Measurements from ENCODE around the gene SESTD1. TPM values are rescaled to one million over a fixed set of nuclear protein-coding genes. Genes with fewer than 3 reads are reported as not detected.

The SESTD1 gene
- total RNA-seq, 4 donors from 2014 or later, result 8.0 to 24.1 (median 10.5) TPM

- TF ChIP-seq CTCF (IDR thresholded peaks at IDR 0.05) (no peak), POLR2A (IDR thresholded peaks at IDR 0.05) (no peak), POLR2AphosphoS5 (IDR thresholded peaks at IDR 0.05) (no peak), EP300 (IDR thresholded peaks at IDR 0.05) (no peak)
- H3K27ac ChIP-seq, result no peak overlapping the region
- H3K36me3 ChIP-seq, result no peaks in the 10 kb centered on the region
- H3K27me3 ChIP-seq, result no peaks in the 10 kb centered on the region
- H3K9me3 ChIP-seq, result no peaks in the 10 kb centered on the region
- H3K4me3 ChIP-seq, result no peak overlapping the region
- H3K4me1 ChIP-seq, result no peaks in the 10 kb centered on the region
- DNase-seq (ENCODE audit: low spot score in 2 of 2), result no peak
These were observed 182.7 kb downstream of the SESTD1 start for GRCh38 chr2:179081954-179082353.

- Histone ChIP-seq H3K9me3 (no peaks in the 10 kb centered on the region), H3K36me3 (no peaks in the 10 kb centered on the region), H3K4me3 (no peak overlapping the region), H3K27me3 (no peaks in the 10 kb centered on the region), H3K4me1 (no peaks in the 10 kb centered on the region), H3K27ac (no peak overlapping the region)
- TF ChIP-seq CTCF (IDR thresholded peaks at IDR 0.05) (no peak), POLR2A (IDR thresholded peaks at IDR 0.05) (no peak), EP300 (IDR thresholded peaks at IDR 0.05) (no peak), POLR2AphosphoS5 (IDR thresholded peaks at IDR 0.05) (no peak)
- DNase-seq (ENCODE audit: low spot score in 2 of 2), result no peak
- WGBS, result 71% methylated on average over 3 of the region's 3 CpGs
These were observed 192.1 kb downstream of the SESTD1 start for GRCh38 chr2:179072527-179072926.

GRCh38 chr2:179071810-179072355, 192.7 kb downstream of the SESTD1 start:
- DNase-seq (ENCODE audit: low spot score in 2 of 2), result no peak
- Histone ChIP-seq H3K9me3 (no peaks in the 10 kb centered on the region), H3K27me3 (no peaks in the 10 kb centered on the region), H3K27ac (no peak overlapping the region), H3K4me3 (no peak overlapping the region), H3K36me3 (no peaks in the 10 kb centered on the region), H3K4me1 (no peaks in the 10 kb centered on the region)
- TF ChIP-seq EP300 (IDR thresholded peaks at IDR 0.05), result no peak
- TF ChIP-seq CTCF (IDR thresholded peaks at IDR 0.05), result no peak
- no peak for TF ChIP-seq POLR2AphosphoS5 (IDR thresholded peaks at IDR 0.05)
- TF ChIP-seq POLR2A (IDR thresholded peaks at IDR 0.05), result no peak
- 48% methylated on average over 3 of the region's 3 CpGs for WGBS

DNA sequence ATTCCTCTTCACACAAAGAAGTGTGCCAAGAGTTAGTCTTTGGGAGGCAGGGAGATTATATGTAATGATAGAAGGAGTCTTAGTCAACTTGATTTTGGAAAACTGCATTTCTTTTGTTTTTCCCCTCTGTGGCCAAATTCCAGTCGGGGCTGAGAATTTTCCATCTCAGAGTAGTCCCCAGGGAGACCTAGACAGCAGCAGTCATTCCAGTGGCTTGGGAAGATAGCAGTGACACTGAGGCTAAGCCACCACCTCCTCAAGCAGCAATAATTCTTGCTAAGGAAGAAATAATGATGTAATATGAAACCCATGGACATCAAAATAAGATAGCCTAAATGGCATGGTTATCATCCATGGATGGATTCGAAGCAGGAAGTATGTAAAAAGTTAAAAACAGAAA, 193.7 kb downstream of the SESTD1 start:
- Histone ChIP-seq H3K4me3 (no peak overlapping the region), H3K27me3 (no peaks in the 10 kb centered on the region), H3K36me3 (no peaks in the 10 kb centered on the region), H3K27ac (no peak overlapping the region), H3K4me1 (no peaks in the 10 kb centered on the region), H3K9me3 (no peaks in the 10 kb centered on the region)
- TF ChIP-seq POLR2AphosphoS5 (IDR thresholded peaks at IDR 0.05) (no peak), POLR2A (IDR thresholded peaks at IDR 0.05) (no peak), CTCF (IDR thresholded peaks at IDR 0.05) (no peak), EP300 (IDR thresholded peaks at IDR 0.05) (no peak)
- DNase-seq (ENCODE audit: low spot score in 2 of 2), result no peak
- 76% methylated on average over 2 of the region's 2 CpGs for WGBS

GRCh38 chr2:179069685-179070084, 194.9 kb downstream of the SESTD1 start:
- WGBS, result 89% methylated on average over 1 of the region's 1 CpG
- Histone ChIP-seq H3K27me3 (no peaks in the 10 kb centered on the region), H3K36me3 (no peaks in the 10 kb centered on the region), H3K9me3 (no peaks in the 10 kb centered on the region), H3K4me1 (no peaks in the 10 kb centered on the region), H3K4me3 (no peak overlapping the region), H3K27ac (no peak overlapping the region)
- TF ChIP-seq EP300 (IDR thresholded peaks at IDR 0.05) (no peak), POLR2A (IDR thresholded peaks at IDR 0.05) (no peak)
- no peak for DNase-seq (ENCODE audit: low spot score in 2 of 2)
